MCF 10A (cell line): Measurements from ENCODE around the gene TRAPPC3L. TPM values are rescaled to one million over a fixed set of nuclear protein-coding genes. Genes with fewer than 3 reads are reported as not detected.

Experiments
- BruUV-seq: library from RNA; stranded (reverse); fragments of 400-500 nt; replicated peaks from 2 replicates; lab custom pipeline; 2021; lab: Mats Ljungman, UMichigan
- CTCF ChIA-PET: fragments of 300-600 bp; sonication (Branson Sonifier 250); formaldehyde crosslinking; extraction: SDS; loops from one replicate; lab custom pipeline; 2021; ENCODE audit warnings: antibody characterized with exemption, inconsistent platforms; lab: Yijun Ruan, JAX
- POLR2A ChIA-PET: fragments of 300-600, 350-650 bp; sonication (Branson Sonifier 250); formaldehyde crosslinking; extraction: SDS; loops from one replicate; lab custom pipeline; 2020; ENCODE audit warnings: antibody characterized with exemption, inconsistent platforms; lab: Yijun Ruan, JAX
- DNase-seq: peaks from one replicate; pipeline ENCODE4 v3.0.0-alpha.2; 2018; ENCODE audit not compliant: unreplicated experiment
- H3K27ac Mint-ChIP-seq: one replicate; pipeline ENCODE4 v1.8.0; 2022; ENCODE audit warnings: mild to moderate bottlenecking, low read depth, mixed read lengths; ENCODE audit not compliant: unreplicated experiment
- H3K27me3 Mint-ChIP-seq: one replicate; pipeline ENCODE4 v1.8.0; 2022; ENCODE audit warnings: mixed read lengths; ENCODE audit not compliant: insufficient read depth, unreplicated experiment
- H3K36me3 Mint-ChIP-seq: one replicate; pipeline ENCODE4 v1.8.0; 2022; ENCODE audit warnings: mild to moderate bottlenecking, moderate library complexity, mixed read lengths; ENCODE audit not compliant: insufficient read depth, unreplicated experiment
- H3K4me1 Mint-ChIP-seq: one replicate; pipeline ENCODE4 v1.8.0; 2022; ENCODE audit warnings: mixed read lengths; ENCODE audit not compliant: insufficient read depth, unreplicated experiment
- H3K4me3 Mint-ChIP-seq: one replicate; pipeline ENCODE4 v1.8.0; 2022; ENCODE audit warnings: mild to moderate bottlenecking, moderate library complexity, mixed read lengths; ENCODE audit not compliant: unreplicated experiment
- H3K9me3 Mint-ChIP-seq: one replicate; pipeline ENCODE4 v1.8.0; 2022; ENCODE audit warnings: mixed read lengths; ENCODE audit not compliant: unreplicated experiment
- intact Hi-C: fragments of 100-400 bp; cut with micrococcal nuclease; formaldehyde crosslinking; loops from 2 replicates; pipeline ENCODE4 v1.14.1; 2022
- total RNA-seq: library from RNA; stranded (reverse); gene quantifications from 2 replicates; pipeline ENCODE4 v1.2.3, GENCODE V29; 2022
- TF ChIP-seq, protein P1 (sequence below): fragments of 200-600 bp; IDR thresholded peaks from one replicate; pipeline ENCODE4 v1.8.0; 2022; ENCODE audit warnings: antibody characterized with exemption, mild to moderate bottlenecking; ENCODE audit not compliant: unreplicated experiment

Gene TRAPPC3L
- total RNA-seq, 1 experiment from 2014 or later = not detected

DNA sequence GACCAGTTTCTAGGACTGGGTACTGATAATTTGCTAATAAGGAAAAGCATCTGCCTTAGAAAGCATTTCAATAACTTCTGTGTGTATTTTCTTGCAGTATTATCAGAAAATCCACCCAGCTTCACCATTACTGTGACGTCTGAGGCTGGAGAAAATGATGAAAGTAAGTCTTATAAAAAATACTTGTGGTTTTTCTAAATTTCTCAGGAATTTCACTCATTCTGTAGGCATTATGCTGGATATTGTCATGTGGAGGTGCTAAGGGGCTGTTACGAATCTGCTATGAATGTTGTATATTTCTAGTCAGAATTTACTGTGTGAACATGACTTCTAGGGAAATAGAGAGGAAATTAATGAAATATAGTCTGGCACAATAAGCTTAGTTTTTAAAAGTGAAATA lies 34.7 kb upstream of the TRAPPC3L start:
- intact Hi-C loops = no loop called here
- H3K4me3 Mint-ChIP-seq = no peak overlapping the region

GRCh38 chr6:116579143-116579542 lies 33.7 kb upstream of the TRAPPC3L start:
- Mint-ChIP-seq H3K27me3 (no peaks in the 10 kb centered on the region), H3K4me3 (no peak overlapping the region), H3K9me3 (no peaks in the 10 kb centered on the region), H3K27ac (no peak overlapping the region), H3K4me1 (peaks cover 12% of the 10 kb centered on the region), H3K36me3 (peaks cover 58% of the 10 kb centered on the region)
- ChIA-PET CTCF (interaction anchor here (0.6 kb wide), 1 partner anchor 18 kb away, joined by 3 read pairs; no protein-coding TSS in a partner anchor), POLR2A (interaction anchor here (0.7 to 2.0 kb wide), 2 partner anchors 10 to 300 kb away, joined by 3 to 8 read pairs; partner anchors contain the start of gene TSPYL1)
- no TSS peak for BruUV-seq
- intact Hi-C loops = loop anchor here (10.0 kb wide), 1 partner anchor 464 kb away; no protein-coding TSS in a partner anchor
- no peak for DNase-seq
- TF ChIP-seq, protein P1, sequence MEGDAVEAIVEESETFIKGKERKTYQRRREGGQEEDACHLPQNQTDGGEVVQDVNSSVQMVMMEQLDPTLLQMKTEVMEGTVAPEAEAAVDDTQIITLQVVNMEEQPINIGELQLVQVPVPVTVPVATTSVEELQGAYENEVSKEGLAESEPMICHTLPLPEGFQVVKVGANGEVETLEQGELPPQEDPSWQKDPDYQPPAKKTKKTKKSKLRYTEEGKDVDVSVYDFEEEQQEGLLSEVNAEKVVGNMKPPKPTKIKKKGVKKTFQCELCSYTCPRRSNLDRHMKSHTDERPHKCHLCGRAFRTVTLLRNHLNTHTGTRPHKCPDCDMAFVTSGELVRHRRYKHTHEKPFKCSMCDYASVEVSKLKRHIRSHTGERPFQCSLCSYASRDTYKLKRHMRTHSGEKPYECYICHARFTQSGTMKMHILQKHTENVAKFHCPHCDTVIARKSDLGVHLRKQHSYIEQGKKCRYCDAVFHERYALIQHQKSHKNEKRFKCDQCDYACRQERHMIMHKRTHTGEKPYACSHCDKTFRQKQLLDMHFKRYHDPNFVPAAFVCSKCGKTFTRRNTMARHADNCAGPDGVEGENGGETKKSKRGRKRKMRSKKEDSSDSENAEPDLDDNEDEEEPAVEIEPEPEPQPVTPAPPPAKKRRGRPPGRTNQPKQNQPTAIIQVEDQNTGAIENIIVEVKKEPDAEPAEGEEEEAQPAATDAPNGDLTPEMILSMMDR = no peak

More for the DNA sequence above, 34.7 kb upstream of the TRAPPC3L start:
- no TSS peak for BruUV-seq
- no peak overlapping the region for H3K27ac Mint-ChIP-seq
- peaks cover 6% of the 10 kb centered on the region for H3K4me1 Mint-ChIP-seq
- no peak for DNase-seq
- POLR2A ChIA-PET = interaction anchor here (0.6 to 4.6 kb wide), 5 partner anchors 8 to 480 kb away, joined by 3 to 35 read pairs (median 4); partner anchors contain the start of genes NT5DC1, RSPH4A, RWDD1 and TSPYL1
- H3K36me3 Mint-ChIP-seq = peaks cover 62% of the 10 kb centered on the region
- CTCF ChIA-PET = interaction anchor here (1.0 kb wide), 2 partner anchors 8 to 292 kb away, joined by 3 read pairs; no protein-coding TSS in a partner anchor
- no peaks in the 10 kb centered on the region for H3K27me3 Mint-ChIP-seq
- TF ChIP-seq, protein P1 = no peak
- no peaks in the 10 kb centered on the region for H3K9me3 Mint-ChIP-seq

DNA sequence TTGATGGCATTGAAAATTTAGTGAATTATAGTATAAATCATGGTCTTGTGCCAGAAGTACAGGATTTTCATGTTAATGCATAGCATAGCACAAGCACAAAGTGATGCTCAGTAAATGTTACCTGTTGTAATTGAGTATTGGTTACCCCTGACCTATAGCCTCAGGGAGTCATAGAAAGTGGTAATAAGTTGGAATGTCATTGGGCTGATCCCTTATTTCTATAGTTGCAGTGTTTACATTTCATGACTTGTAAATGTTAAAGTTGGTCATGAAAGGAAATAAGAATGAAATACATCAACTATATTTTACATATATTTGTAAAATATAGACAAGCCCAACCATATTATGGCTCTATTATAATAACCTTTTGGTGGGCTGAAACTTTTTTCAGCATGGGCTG lies 32.9 kb upstream of the TRAPPC3L start:
- no TSS peak for BruUV-seq
- Mint-ChIP-seq H3K4me3 (no peak overlapping the region), H3K27me3 (no peaks in the 10 kb centered on the region), H3K27ac (no peak overlapping the region), H3K4me1 (peaks cover 15% of the 10 kb centered on the region), H3K36me3 (peaks cover 53% of the 10 kb centered on the region), H3K9me3 (no peaks in the 10 kb centered on the region)
- intact Hi-C loops = loop anchor here (10.0 kb wide), 1 partner anchor 464 kb away; no protein-coding TSS in a partner anchor
- TF ChIP-seq, protein P1 = no peak
- ChIA-PET POLR2A (no interaction called here), CTCF (no interaction called here)
- DNase-seq = no peak

GRCh38 chr6:116577486-116577885 lies 32.0 kb upstream of the TRAPPC3L start:
- intact Hi-C loops = loop anchor here (10.0 kb wide), 1 partner anchor 463 kb away; no protein-coding TSS in a partner anchor
- Mint-ChIP-seq H3K4me3 (no peak overlapping the region), H3K27ac (no peak overlapping the region), H3K36me3 (peaks cover 44% of the 10 kb centered on the region), H3K9me3 (no peaks in the 10 kb centered on the region), H3K27me3 (no peaks in the 10 kb centered on the region), H3K4me1 (peaks cover 21% of the 10 kb centered on the region)
- no peak for DNase-seq
- ChIA-PET CTCF (no interaction called here), POLR2A (no interaction called here)
- TF ChIP-seq, protein P1 = no peak
- BruUV-seq = no TSS peak
